T-helper 1 cell (primary cell): ENCODE data around the gene TEKT3.

Source experiments
- DNase-seq, 5 donors: peaks; one replicate each; pipeline ENCODE4 v3.0.0-alpha.2; 2012 to 2020

Gene TEKT3

DNA sequence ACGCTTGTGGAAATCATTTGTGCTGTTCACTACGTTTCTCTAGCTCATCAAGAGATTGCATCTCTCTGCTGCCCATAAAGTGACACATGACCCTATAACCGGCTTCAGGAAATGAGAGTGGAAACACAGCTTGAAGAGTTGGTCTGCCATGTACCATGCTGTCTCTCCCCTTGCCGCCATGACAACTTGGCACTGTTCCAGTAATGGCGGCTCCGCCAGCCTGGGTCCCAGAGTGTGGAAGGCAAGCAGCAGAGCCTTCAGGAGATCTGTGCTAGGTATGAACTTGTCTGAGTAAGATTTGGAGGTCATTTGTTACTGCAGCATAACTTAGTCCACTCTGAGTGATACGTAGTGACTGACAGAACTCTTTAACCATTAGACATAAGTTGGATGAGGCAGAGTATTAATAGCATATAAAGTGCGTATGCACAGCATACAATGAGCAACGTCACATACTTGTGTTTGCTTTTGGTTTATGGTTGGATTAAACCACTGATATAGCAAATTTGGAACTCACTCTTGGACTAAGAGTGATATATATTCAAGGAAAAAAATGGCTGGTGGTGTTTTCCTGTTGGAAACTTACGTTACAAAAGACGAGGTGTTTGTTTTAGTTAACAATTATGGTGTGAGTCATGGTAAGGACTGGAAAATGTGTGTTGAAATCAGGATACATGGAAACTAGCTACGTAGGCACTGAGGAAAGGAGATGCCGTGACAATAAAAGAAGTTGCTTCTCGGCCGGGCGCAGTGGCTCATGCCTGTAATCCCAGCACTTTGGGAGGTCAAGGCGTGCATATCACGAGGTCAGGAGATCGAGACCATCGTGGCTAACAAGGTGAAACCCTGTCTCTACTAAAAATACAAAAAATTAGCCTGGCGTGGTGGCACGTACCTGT lies 51.9 kb downstream of the TEKT3 start:
- DNase-seq = no peak

DNA sequence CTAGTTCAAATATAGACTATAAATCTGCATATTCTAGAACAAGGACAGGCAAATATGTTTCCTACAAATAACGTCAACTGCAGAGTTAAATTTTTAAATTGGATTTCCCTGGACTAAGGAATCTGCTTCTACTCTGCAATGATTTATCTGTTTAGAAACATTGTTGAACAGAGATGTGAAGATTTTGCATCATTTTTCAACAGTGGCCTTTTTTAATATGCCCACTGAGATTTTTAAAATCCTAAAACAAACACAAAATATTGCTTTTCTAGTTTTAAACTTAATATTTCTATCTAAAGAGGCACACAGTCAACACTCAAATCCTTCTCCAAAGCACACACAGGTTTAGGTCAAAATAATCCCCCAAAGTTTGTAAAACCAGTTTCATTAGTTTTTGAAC lies 52.5 kb downstream of the TEKT3 start:
- DNase-seq = no peak

- no peak for DNase-seq
These were observed 53.7 kb downstream of the TEKT3 start for GRCh38 chr17:15287538-15288267.

DNA sequence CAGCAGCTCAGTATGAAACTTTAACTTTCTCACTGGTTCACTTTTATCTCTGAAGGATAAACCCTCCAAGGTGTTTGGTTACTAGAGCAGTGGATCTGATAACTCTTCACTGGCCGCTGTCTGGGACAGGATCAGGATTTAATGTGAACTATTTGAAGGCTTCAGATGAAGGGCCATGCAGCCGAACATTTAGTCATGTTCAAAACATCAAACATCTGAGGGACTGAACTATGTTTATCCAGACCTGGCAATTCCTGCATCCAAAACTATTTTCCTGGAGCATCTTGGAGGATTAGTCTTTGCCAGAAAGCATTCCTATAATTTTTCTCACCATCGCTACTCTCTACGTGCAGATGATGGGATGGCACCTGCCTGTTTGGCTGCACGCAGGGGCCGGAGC lies 55.9 kb downstream of the TEKT3 start:
- no peak for DNase-seq

DNA sequence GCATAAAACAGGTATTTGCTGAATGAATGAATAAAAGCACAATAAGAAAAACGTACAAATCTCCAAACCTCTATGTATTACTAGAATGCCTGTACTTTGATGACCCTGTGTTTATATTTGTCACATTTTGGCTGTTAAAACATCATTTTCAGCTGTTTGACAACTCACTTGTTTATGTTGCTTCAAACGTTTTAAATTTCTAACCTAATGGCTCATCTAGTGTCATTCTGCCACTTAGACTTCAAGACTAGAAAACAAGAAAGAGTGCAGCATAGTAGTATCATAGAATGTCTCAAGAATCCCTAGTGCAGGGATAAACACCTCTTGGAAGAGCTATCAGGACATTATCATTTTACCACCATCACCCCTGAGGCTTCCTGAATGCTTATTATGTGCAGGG lies 56.9 kb downstream of the TEKT3 start:
- no peak for DNase-seq

DNA sequence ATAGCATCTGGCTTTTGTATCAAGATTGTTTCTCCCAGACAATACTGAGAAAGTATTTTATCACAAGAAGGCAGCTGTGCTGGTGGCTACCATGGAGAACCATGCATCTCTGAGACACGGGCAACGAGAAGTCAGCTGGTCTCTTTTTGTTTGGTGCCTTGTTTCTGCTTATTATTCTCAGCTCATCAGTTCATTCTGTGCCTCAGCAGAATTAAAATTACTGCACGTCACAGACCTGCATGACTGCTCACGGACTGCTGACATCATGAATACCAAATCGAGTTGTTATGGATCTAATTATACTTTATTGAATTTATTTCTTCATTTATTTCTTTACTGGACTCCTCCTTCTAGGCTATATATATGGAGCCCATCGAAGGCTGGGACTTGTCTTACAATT lies 57.3 kb downstream of the TEKT3 start:
- DNase-seq = no peak

GRCh38 chr17:15281909-15282308 lies 59.5 kb downstream of the TEKT3 start:
- no peak for DNase-seq

- DNase-seq = no peak
These were observed 62.4 kb downstream of the TEKT3 start for GRCh38 chr17:15278924-15279477.

DNA sequence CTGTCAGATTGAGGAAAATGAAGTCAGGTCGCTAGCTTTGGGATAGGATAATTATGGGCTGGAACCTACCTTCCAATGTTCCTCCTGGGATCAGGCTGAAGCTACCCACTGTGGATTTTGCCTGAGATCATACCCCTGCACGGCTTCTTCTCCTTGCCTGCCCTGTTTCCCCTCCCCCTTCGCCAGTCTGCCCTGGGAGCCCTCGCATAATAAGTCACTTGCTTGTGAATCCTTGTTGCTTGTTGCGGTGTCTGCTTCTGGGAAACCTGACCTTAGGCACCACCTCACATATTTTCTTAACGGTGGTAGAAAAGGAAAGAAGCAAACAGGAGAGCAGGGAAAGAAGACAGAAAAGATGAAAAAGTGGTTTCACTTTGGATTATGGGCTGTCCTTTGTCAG lies 63.0 kb downstream of the TEKT3 start:
- DNase-seq = no peak

DNA sequence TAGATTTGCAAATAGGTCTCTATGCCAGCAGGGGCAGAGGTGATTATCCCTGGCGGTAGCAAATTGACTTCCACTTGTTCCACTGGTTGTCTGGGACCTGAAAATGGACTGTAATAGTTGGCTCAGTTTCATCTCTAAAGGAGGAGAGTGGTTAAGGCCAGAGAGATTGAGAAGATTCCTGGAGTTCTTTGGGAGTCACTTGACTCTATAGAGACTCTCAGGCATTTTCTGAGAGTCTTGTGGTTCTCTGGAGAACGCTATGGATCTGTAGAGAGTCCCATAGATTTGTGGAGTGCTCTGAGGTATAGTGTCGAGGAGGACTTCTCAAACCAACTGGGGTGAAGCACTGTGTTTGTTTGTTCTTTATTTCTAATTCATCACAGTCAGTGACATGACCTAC lies 67.4 kb downstream of the TEKT3 start:
- no peak for DNase-seq

DNA sequence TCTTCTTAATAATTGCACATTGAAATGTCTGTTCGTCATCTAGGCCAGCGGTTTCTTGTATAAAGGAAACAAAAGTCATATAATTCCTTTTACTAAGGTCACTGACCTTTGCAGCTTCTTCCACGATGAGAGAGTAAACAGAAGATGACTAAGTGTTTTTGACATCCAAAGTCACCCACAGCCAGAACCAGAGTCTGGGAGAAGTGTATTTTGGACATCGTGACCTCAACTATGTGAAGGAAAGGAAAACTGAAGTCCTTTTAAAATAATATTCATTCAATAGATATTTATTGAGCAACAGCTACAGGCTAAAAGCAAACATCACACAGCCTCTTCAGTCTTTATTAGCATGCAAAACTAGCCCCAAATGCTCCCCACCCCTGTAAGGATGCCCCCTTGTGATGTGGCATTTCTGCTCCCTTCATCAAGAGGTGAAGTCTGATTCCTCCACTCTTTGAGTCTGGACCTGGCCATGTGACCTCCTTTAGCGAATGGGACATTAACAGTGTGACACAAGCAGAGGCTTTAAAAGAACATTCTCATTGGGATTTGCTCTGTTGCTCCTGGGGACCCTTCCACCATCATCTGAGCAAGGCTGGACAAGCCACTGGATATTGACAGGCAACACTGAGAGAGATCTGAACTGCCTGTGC lies 68.1 kb downstream of the TEKT3 start:
- no peak for DNase-seq

GRCh38 chr17:15271741-15272140 lies 69.7 kb downstream of the TEKT3 start:
- no peak for DNase-seq

DNA sequence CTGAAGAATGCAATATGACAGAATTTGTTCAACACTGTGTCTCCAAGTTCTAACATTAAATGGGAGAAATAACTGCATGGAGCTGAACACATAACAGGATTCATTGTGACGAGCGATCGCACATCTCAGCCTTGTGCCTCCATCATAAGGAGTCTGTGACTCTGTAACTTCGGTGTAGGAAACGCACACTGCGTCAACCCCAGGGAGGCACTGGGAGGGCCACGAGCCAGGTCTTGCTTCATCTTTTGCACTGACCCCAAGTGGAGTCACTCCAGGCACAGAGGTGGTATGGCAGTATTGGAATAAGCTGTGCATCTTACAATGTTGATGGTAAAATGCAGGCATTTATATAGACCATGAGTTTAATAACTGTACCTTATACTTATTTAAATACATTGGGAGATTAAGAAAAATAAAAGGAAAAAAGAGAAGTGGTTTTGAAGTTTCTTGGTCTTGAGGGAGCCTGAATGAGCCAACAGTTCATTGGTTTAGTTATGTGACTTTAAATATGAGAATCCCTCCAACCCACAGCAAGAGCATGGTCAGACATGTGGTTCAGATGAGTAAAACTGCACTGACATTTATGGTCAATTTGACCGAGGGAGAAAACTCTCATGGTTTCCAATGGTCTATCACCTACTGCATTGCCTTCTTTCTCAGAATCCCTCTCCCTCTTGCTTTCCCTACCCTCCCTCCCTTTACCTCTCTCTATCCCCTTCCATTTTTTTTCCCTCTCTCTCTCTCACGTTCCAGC lies 70.6 kb downstream of the TEKT3 start:
- DNase-seq = no peak

DNA sequence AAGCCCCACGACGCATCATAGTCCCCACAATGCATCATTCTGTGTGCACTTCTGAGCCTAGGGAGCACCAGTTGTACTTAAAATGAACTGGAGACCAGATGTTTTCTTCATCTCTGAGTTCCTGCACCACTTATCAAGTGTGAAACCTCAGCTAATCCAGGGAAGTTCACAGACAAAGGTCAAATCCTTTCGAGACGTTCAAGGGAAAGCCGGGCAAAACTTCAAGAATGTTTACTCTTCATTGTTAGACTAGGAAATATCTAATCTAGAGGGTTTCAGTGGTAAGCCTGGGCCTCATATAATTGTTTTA lies 71.7 kb downstream of the TEKT3 start:
- no peak for DNase-seq

- DNase-seq = no peak
These were observed 72.2 kb downstream of the TEKT3 start for GRCh38 chr17:15269087-15269779.

- no peak for DNase-seq
These were observed 72.9 kb downstream of the TEKT3 start for GRCh38 chr17:15268461-15268860.

DNA sequence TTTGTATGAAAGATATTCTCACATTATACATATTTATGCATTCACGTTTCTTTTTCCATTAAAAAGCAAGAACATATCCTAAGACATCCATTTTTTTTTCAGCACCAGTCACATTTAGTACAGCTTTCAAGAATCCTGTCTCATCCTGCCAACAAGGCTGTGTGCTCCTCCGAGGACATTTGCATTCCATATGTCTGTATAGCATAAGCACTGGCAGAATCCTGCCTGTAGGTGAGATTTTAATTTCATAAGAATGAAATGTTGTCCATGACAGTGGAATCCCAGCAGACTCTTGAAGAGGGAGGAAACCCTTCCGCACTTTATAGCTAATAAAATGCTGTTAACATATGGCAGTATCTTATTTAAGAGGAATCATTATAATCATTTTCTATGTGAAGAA lies 73.4 kb downstream of the TEKT3 start:
- DNase-seq = no peak

- DNase-seq = no peak
These were observed 74.9 kb downstream of the TEKT3 start for GRCh38 chr17:15266325-15267125.

GRCh38 chr17:15265131-15265530 lies 76.3 kb downstream of the TEKT3 start, which contains the start of gene PMP22:
Gene PMP22, minus strand, starts transcription at chr17:15265326. Its CDS starts 4,599 bp downstream, at chr17:15260727.
- DNase-seq = no peak

- no peak for DNase-seq
These were observed 76.9 kb downstream of the TEKT3 start for GRCh38 chr17:15264542-15264941.

GRCh38 chr17:15263680-15264079 lies 77.7 kb downstream of the TEKT3 start:
- no peak for DNase-seq
